Measurements from ENCODE around the gene DLG5.

GRCh38 chr10:77800738-77801266 lies 125.8 kb downstream of the DLG5 start:
- no peak for TF ChIP-seq CTCF (IDR thresholded peaks at IDR 0.05)
- no peak for TF ChIP-seq POLR2A (IDR thresholded peaks at IDR 0.05)

Data from suprapubic skin (tissue), 3 donors.